Stromal cell of bone marrow (primary cell): ENCODE results near the gene NEURL1.
"Not testable (repeated sequence)": the region's sequence is repeated elsewhere in the genome, so short reads cannot be mapped to it uniquely, and the experiment has no call there.

Experiments used
- DNase-seq: peaks from one replicate; pipeline ENCODE4 v3.0.0-alpha.2; 2012; ENCODE audit warnings: low read depth

NEURL1 gene

GRCh38 chr10:103514244-103514643 is 20.7 kb downstream of the NEURL1 start:
- no peak for DNase-seq

- no peak for DNase-seq
Observed at GRCh38 chr10:103517234-103518085, 24.0 kb downstream of the NEURL1 start.

- DNase-seq, result no peak
Observed at GRCh38 chr10:103519798-103520197, 26.3 kb downstream of the NEURL1 start.

GRCh38 chr10:103522006-103522405 is 28.5 kb downstream of the NEURL1 start:
- DNase-seq, result not testable (repeated sequence)

GRCh38 chr10:103523683-103524082 is 30.2 kb downstream of the NEURL1 start:
- DNase-seq, result no peak

GRCh38 chr10:103525901-103526300 is 32.4 kb downstream of the NEURL1 start:
- DNase-seq, result no peak

GRCh38 chr10:103527476-103527875 is 34.0 kb downstream of the NEURL1 start:
- not testable (repeated sequence) for DNase-seq

- DNase-seq, result no peak
Observed at GRCh38 chr10:103528549-103528948, 35.0 kb downstream of the NEURL1 start.

- DNase-seq, result no peak
Observed at GRCh38 chr10:103529539-103529938, 36.0 kb downstream of the NEURL1 start.

- DNase-seq, result no peak
Observed at GRCh38 chr10:103533827-103534226, 40.3 kb downstream of the NEURL1 start.

GRCh38 chr10:103534621-103535498 is 41.4 kb downstream of the NEURL1 start:
- DNase-seq, result no peak

GRCh38 chr10:103535595-103535994 is 42.1 kb downstream of the NEURL1 start:
- no peak for DNase-seq

- no peak for DNase-seq
Observed at GRCh38 chr10:103539751-103540150, 46.2 kb downstream of the NEURL1 start.

- no peak for DNase-seq
Observed at GRCh38 chr10:103540722-103541121, 47.2 kb downstream of the NEURL1 start.

- no peak for DNase-seq
Observed at GRCh38 chr10:103541616-103542015, 48.1 kb downstream of the NEURL1 start.

- DNase-seq, result peak; percentile 29
Observed at GRCh38 chr10:103542764-103543616, 49.5 kb downstream of the NEURL1 start.

GRCh38 chr10:103543617-103544525 is 50.4 kb downstream of the NEURL1 start:
- no peak for DNase-seq

- no peak for DNase-seq
Observed at GRCh38 chr10:103544657-103545310, 51.3 kb downstream of the NEURL1 start.

GRCh38 chr10:103545366-103545765 is 51.9 kb downstream of the NEURL1 start:
- no peak for DNase-seq

GRCh38 chr10:103545771-103546281 is 52.3 kb downstream of the NEURL1 start:
- no peak for DNase-seq
